GM19035 (cell line): ENCODE data around the gene KHDC4.
"Not testable (repeated sequence)": the region's sequence is repeated elsewhere in the genome, so short reads cannot be mapped to it uniquely, and the experiment has no call there.

Experiments used
- ATAC-seq: cut with Tn5 transposase; IDR thresholded peaks from one replicate; pipeline ENCODE4 v1.9.1; 2021; ENCODE audit not compliant: unreplicated experiment

KHDC4 gene

GRCh38 chr1:155910621-155911121 is 23.5 kb downstream of the KHDC4 start:
- ATAC-seq = peak; percentile 30

GRCh38 chr1:155909894-155910293 is 24.3 kb downstream of the KHDC4 start:
- no peak for ATAC-seq

GRCh38 chr1:155904261-155904660 is 30.0 kb downstream of the KHDC4 start:
- no peak for ATAC-seq

GRCh38 chr1:155900161-155900560 is 34.1 kb downstream of the KHDC4 start:
- no peak for ATAC-seq

- ATAC-seq = no peak
These were observed 34.5 kb downstream of the KHDC4 start for GRCh38 chr1:155899683-155900082.

GRCh38 chr1:155898888-155899287 is 35.3 kb downstream of the KHDC4 start:
- no peak for ATAC-seq

- no peak for ATAC-seq
These were observed 36.5 kb downstream of the KHDC4 start for GRCh38 chr1:155897746-155898145.

GRCh38 chr1:155896476-155896875 is 37.7 kb downstream of the KHDC4 start:
- ATAC-seq = not testable (repeated sequence)

- not testable (repeated sequence) for ATAC-seq
These were observed 38.6 kb downstream of the KHDC4 start for GRCh38 chr1:155895617-155896016.

- no peak for ATAC-seq
These were observed 40.6 kb downstream of the KHDC4 start for GRCh38 chr1:155893389-155894142.

- no peak for ATAC-seq
These were observed 41.4 kb downstream of the KHDC4 start for GRCh38 chr1:155892796-155893195.

GRCh38 chr1:155890251-155890650 is 44.0 kb downstream of the KHDC4 start:
- no peak for ATAC-seq

GRCh38 chr1:155889566-155889965 is 44.6 kb downstream of the KHDC4 start:
- ATAC-seq = no peak

- no peak for ATAC-seq
These were observed 45.7 kb downstream of the KHDC4 start for GRCh38 chr1:155888481-155888880.

GRCh38 chr1:155884982-155885381 is 49.2 kb downstream of the KHDC4 start:
- ATAC-seq = no peak

- no peak for ATAC-seq
These were observed 49.9 kb downstream of the KHDC4 start for GRCh38 chr1:155884031-155884960.

GRCh38 chr1:155882766-155883165 is 51.4 kb downstream of the KHDC4 start:
- no peak for ATAC-seq

- no peak for ATAC-seq
These were observed 52.0 kb downstream of the KHDC4 start for GRCh38 chr1:155882235-155882634.

- ATAC-seq = no peak
These were observed 53.3 kb downstream of the KHDC4 start for GRCh38 chr1:155880950-155881349.

GRCh38 chr1:155880251-155880650 is 54.0 kb downstream of the KHDC4 start:
- no peak for ATAC-seq

GRCh38 chr1:155877945-155878344 is 56.3 kb downstream of the KHDC4 start:
- no peak for ATAC-seq

- no peak for ATAC-seq
These were observed 60.4 kb downstream of the KHDC4 start for GRCh38 chr1:155873860-155874259.
